IgD-negative memory B cell (primary cell): ENCODE data around the gene PRR16. TPM values are rescaled to one million over a fixed set of nuclear protein-coding genes. Genes with fewer than 3 reads are reported as not detected.
A peak's percentile ranks its signal among the peaks of the same experiment; 100 is the strongest.
"Not testable (repeated sequence)": the region's sequence is repeated elsewhere in the genome, so short reads cannot be mapped to it uniquely, and the experiment has no call there.

ENCODE experiments used
- H3K27ac Mint-ChIP-seq, 3 donors: one replicate each; pipeline ENCODE4 v1.8.0; 2020 to 2022; ENCODE audit warnings: mild to moderate bottlenecking in 3 of 3, mixed read lengths in 3 of 3, moderate library complexity in 1 of 3
- H3K27me3 Mint-ChIP-seq: one replicate; pipeline ENCODE4 v1.8.0; 2021; ENCODE audit warnings: mixed read lengths
- H3K36me3 Mint-ChIP-seq: one replicate; pipeline ENCODE4 v1.8.0; 2020; ENCODE audit warnings: mild to moderate bottlenecking, mixed read lengths
- H3K4me1 Mint-ChIP-seq, 3 donors: one replicate each; pipeline ENCODE4 v1.8.0; 2020 to 2022; ENCODE audit warnings: mixed read lengths in 3 of 3, mild to moderate bottlenecking in 1 of 3
- H3K4me3 Mint-ChIP-seq, 4 donors: one replicate each; pipeline ENCODE4 v1.8.0; 2020 to 2022; ENCODE audit warnings: mild to moderate bottlenecking in 4 of 4, mixed read lengths in 4 of 4, moderate library complexity in 3 of 4
- H3K9me3 Mint-ChIP-seq, 3 donors: one replicate each; pipeline ENCODE4 v1.8.0; 2020 to 2021; ENCODE audit warnings: mixed read lengths in 3 of 3, mild to moderate bottlenecking in 1 of 3
- polyA plus RNA-seq: library from polyadenylated mRNA; unstranded; fragments of 300-500 nt; fragmentation: Illumina TruSeq; gene quantifications from one replicate; pipeline ENCODE4 v1.2.3, GENCODE V29; 2021

PRR16 gene
- polyA plus RNA-seq, 1 donor from 2014 or later = not detected

- H3K4me1 Mint-ChIP-seq, H3K27me3 Mint-ChIP-seq, H3K36me3 Mint-ChIP-seq, H3K27ac Mint-ChIP-seq, H3K9me3 Mint-ChIP-seq, H3K4me3 Mint-ChIP-seq: not testable (repeated sequence)
Measured at GRCh38 chr5:120702817-120703538, 238.9 kb downstream of the PRR16 start.

GRCh38 chr5:120703918-120704587, 240.0 kb downstream of the PRR16 start:
- H3K4me1 Mint-ChIP-seq = no peaks in the 10 kb centered on the region
- H3K9me3 Mint-ChIP-seq = peaks cover 0 to 7% (median 0%) of the 10 kb centered on the region in 3 donors
- H3K4me3 Mint-ChIP-seq = no peak overlapping the region
- H3K27ac Mint-ChIP-seq = peak overlapping the region in 1 of 3 donors; percentile 62
- peaks cover 3% of the 10 kb centered on the region for H3K27me3 Mint-ChIP-seq
- H3K36me3 Mint-ChIP-seq = no peaks in the 10 kb centered on the region

GRCh38 chr5:120706877-120707276, 242.8 kb downstream of the PRR16 start:
- H3K27me3 Mint-ChIP-seq = no peaks in the 10 kb centered on the region
- H3K9me3 Mint-ChIP-seq = peaks cover 0 to 3% (median 2%) of the 10 kb centered on the region in 3 donors
- H3K4me1 Mint-ChIP-seq = no peaks in the 10 kb centered on the region

GRCh38 chr5:120717381-120717780, 253.3 kb downstream of the PRR16 start:
- no peak overlapping the region for H3K4me3 Mint-ChIP-seq
- H3K27me3 Mint-ChIP-seq = no peaks in the 10 kb centered on the region
- H3K4me1 Mint-ChIP-seq = no peaks in the 10 kb centered on the region
- H3K9me3 Mint-ChIP-seq = peaks cover 0 to 8% (median 1%) of the 10 kb centered on the region in 3 donors
- no peak overlapping the region for H3K27ac Mint-ChIP-seq
- H3K36me3 Mint-ChIP-seq = no peaks in the 10 kb centered on the region

More at GRCh38 chr5:120706877-120707276, 242.8 kb downstream of the PRR16 start:
- Mint-ChIP-seq H3K4me3 (no peak overlapping the region), H3K27ac (no peak overlapping the region), H3K36me3 (no peaks in the 10 kb centered on the region)

GRCh38 chr5:120730214-120730613, 266.1 kb downstream of the PRR16 start:
- Mint-ChIP-seq H3K9me3 (peaks cover 0 to 1% (median 0%) of the 10 kb centered on the region in 3 donors), H3K4me3 (no peak overlapping the region), H3K27ac (no peak overlapping the region), H3K27me3 (no peaks in the 10 kb centered on the region), H3K36me3 (no peaks in the 10 kb centered on the region), H3K4me1 (no peaks in the 10 kb centered on the region)

GRCh38 chr5:120734033-120734432, 269.9 kb downstream of the PRR16 start:
- Mint-ChIP-seq H3K27ac (no peak overlapping the region), H3K4me1 (peaks cover 0 to 2% (median 0%) of the 10 kb centered on the region in 3 donors), H3K4me3 (no peak overlapping the region)

GRCh38 chr5:120735076-120735475, 271.0 kb downstream of the PRR16 start:
- H3K27me3 Mint-ChIP-seq = no peaks in the 10 kb centered on the region
- no peak overlapping the region for H3K27ac Mint-ChIP-seq
- H3K4me1 Mint-ChIP-seq = peaks cover 0 to 2% (median 0%) of the 10 kb centered on the region in 3 donors
- H3K36me3 Mint-ChIP-seq = no peaks in the 10 kb centered on the region
- H3K9me3 Mint-ChIP-seq = peaks cover 0 to 5% (median 4%) of the 10 kb centered on the region in 3 donors
- no peak overlapping the region for H3K4me3 Mint-ChIP-seq

More at GRCh38 chr5:120734033-120734432, 269.9 kb downstream of the PRR16 start:
- Mint-ChIP-seq H3K36me3 (no peaks in the 10 kb centered on the region), H3K27me3 (no peaks in the 10 kb centered on the region), H3K9me3 (peaks cover 0 to 5% (median 4%) of the 10 kb centered on the region in 3 donors)
